ENCODE measurements around the gene DLX1. TPM values are rescaled to one million over a fixed set of nuclear protein-coding genes. Genes with fewer than 3 reads are reported as not detected.
A peak's percentile ranks its signal among the peaks of the same experiment; 100 is the strongest.

The DLX1 gene
- total RNA-seq, 1 experiment from 2014 or later, result 0.77 TPM

DNA sequence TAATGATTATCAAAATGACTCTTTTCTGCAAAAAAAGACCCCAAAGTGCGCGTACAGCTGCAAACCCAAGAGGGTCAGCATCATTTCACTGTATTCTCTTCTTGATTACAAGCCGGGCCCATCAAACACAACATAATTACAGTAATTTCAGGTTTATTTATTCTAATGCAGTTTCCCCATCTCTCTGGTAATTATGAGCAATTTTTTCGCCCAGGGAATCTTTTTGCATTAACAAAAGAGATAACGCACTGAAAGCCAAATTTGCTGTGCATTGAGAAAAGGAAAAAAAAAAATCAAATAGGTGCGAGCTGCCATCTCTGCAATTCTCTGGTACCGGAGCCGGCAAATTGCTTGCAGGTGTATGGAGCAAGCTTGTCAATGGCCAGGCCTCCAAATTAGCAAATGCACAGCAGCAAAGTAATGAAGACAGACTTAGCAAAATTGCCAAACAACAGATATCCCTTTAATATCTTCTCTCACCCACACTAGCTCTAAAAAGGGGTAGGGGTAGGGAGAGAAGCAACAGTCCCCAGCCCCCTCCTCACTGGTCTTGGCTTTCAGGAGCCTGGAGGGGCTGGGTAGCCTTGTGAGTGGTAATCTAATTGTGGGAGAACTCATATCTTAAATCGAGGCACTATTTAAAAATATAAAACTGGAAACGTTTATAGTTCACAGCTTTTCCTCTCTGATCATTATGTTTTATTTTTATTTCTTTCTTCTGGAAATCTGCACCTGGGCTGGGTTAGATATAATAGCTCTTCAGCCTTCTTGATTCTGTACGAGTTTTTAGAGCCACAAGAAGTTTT is 6.7 kb downstream of the DLX1 start:
- peaks cover 19% of the 10 kb centered on the region for H3K4me1 Mint-ChIP-seq (ENCODE audit: insufficient read depth, unreplicated experiment)
- POLR2A ChIA-PET, result interaction anchor here (0.6 to 1.3 kb wide), 4 partner anchors 26 to 198 kb away, joined by 3 to 4 read pairs (median 3); partner anchors contain the start of gene SLC25A12
- H3K9me3 Mint-ChIP-seq (ENCODE audit: unreplicated experiment), result no peaks in the 10 kb centered on the region
- intact Hi-C loops (cut with micrococcal nuclease), result no loop called here
- no peaks in the 10 kb centered on the region for H3K36me3 Mint-ChIP-seq (ENCODE audit: insufficient read depth, unreplicated experiment)
- H3K27ac Mint-ChIP-seq (ENCODE audit: low read depth, unreplicated experiment), result no peak overlapping the region
- no peak for DNase-seq (ENCODE audit: unreplicated experiment)
- TF ChIP-seq, protein P1, sequence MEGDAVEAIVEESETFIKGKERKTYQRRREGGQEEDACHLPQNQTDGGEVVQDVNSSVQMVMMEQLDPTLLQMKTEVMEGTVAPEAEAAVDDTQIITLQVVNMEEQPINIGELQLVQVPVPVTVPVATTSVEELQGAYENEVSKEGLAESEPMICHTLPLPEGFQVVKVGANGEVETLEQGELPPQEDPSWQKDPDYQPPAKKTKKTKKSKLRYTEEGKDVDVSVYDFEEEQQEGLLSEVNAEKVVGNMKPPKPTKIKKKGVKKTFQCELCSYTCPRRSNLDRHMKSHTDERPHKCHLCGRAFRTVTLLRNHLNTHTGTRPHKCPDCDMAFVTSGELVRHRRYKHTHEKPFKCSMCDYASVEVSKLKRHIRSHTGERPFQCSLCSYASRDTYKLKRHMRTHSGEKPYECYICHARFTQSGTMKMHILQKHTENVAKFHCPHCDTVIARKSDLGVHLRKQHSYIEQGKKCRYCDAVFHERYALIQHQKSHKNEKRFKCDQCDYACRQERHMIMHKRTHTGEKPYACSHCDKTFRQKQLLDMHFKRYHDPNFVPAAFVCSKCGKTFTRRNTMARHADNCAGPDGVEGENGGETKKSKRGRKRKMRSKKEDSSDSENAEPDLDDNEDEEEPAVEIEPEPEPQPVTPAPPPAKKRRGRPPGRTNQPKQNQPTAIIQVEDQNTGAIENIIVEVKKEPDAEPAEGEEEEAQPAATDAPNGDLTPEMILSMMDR (IDR thresholded peaks at IDR 0.05; ENCODE audit: unreplicated experiment), result no peak
- no TSS peak for BruUV-seq (replicated peaks)
- no peak overlapping the region for H3K4me3 Mint-ChIP-seq (ENCODE audit: unreplicated experiment)
- CTCF ChIA-PET, result interaction anchor here (0.5 to 1.4 kb wide), 3 partner anchors 8 to 52 kb away, joined by 3 to 4 read pairs (median 4); partner anchors contain the start of gene DLX2
- no peaks in the 10 kb centered on the region for H3K27me3 Mint-ChIP-seq (ENCODE audit: insufficient read depth, unreplicated experiment)

DNA sequence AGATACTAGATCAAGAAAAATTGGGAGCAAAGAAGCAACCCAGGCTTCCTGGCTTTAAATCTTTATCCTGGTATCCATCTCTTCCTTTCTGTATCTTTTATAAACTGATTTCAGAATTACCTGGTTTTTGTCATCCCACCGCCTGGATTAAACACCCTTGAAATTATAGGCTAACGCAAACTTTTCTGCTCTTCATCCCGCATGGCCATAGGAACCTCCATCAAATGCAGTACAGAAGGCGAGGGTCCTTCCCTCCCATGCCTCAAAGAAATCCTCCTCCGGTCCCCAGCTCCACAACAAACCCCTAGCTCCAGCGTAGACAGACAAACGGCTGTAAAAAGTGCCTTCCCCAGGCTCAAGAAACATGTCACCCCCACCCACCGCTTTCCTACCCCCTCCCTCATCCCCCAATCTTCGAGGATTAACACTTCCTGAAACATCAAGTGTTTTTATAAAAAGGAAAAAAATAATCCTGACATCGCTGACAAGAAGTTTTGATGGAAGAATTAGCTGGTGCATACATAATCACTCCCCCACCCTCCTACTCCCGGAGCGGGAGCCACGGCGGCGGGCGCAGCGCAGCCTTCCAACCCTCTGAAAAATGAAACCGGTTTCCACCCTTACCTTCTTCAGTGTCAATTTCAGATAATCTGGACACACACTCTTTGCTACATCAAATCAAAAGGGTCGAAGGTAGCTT is 7.6 kb downstream of the DLX1 start:
- Mint-ChIP-seq H3K4me1 (ENCODE audit: insufficient read depth, unreplicated experiment) (peaks cover 26% of the 10 kb centered on the region), H3K9me3 (ENCODE audit: unreplicated experiment) (no peaks in the 10 kb centered on the region), H3K4me3 (ENCODE audit: unreplicated experiment) (no peak overlapping the region), H3K27ac (ENCODE audit: low read depth, unreplicated experiment) (no peak overlapping the region), H3K27me3 (ENCODE audit: insufficient read depth, unreplicated experiment) (no peaks in the 10 kb centered on the region), H3K36me3 (ENCODE audit: insufficient read depth, unreplicated experiment) (no peaks in the 10 kb centered on the region)
- no TSS peak for BruUV-seq (replicated peaks)
- ChIA-PET CTCF (interaction anchor here (0.6 kb wide), 1 partner anchor 38 kb away, joined by 3 read pairs; no protein-coding TSS in a partner anchor), POLR2A (interaction anchor here (0.6 to 0.9 kb wide), 4 partner anchors 73 to 1354 kb away, joined by 3 read pairs; partner anchors contain the start of gene SLC25A12)
- no peak for DNase-seq (ENCODE audit: unreplicated experiment)
- TF ChIP-seq, protein P1 (IDR thresholded peaks at IDR 0.05; ENCODE audit: unreplicated experiment), result no peak
- intact Hi-C loops (cut with micrococcal nuclease), result no loop called here

DNA sequence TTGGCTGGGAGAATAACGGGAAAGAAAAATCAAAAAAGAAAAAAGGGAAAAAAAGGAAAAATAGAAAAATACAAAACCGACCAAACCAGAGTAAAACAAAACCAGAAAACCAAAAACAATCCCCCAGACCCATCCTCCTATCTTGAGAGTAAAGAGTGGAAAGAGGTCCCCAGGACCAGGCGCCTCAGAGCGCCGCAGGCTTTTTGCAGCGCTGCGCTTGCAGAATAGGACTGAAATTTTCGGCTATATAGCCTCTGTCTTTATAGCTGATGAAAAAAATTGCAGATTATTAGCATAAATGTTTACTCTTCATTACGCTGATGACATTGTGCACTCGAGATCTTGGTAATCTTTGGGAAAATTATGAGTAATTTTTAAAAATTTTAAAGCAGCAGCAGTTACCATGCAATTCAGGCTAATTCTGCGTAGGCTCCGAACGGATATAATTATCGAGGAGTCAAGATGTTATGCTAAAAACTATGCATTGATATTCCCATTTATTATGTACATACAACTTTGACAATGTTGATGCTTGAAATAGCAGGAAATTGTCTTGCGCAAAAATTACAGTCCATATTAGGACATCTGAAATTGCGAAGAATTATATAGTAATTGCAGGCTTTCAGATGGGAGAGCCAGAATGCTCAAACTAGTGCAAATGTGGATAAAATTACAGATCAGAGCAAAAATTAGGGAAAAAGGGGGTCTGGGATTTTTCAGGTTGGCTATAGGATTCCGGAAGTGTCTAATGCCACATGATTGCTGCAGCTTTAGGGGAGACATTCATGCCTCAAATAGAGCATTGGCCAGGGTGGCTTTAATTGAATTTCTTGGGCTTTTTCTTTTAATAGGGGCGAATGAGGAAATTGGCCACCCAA is 8.3 kb downstream of the DLX1 start:
- intact Hi-C loops (cut with micrococcal nuclease), result no loop called here
- H3K27me3 Mint-ChIP-seq (ENCODE audit: insufficient read depth, unreplicated experiment), result no peaks in the 10 kb centered on the region
- POLR2A ChIA-PET, result interaction anchor here (0.6 to 0.7 kb wide), 3 partner anchors 91 to 1355 kb away, joined by 3 read pairs; no protein-coding TSS in a partner anchor
- no peak overlapping the region for H3K27ac Mint-ChIP-seq (ENCODE audit: low read depth, unreplicated experiment)
- no peaks in the 10 kb centered on the region for H3K9me3 Mint-ChIP-seq (ENCODE audit: unreplicated experiment)
- TF ChIP-seq, protein P1 (IDR thresholded peaks at IDR 0.05; ENCODE audit: unreplicated experiment), result no peak
- DNase-seq (ENCODE audit: unreplicated experiment), result no peak
- no TSS peak for BruUV-seq (replicated peaks)
- H3K4me3 Mint-ChIP-seq (ENCODE audit: unreplicated experiment), result peak overlapping the region; percentile 77
- H3K4me1 Mint-ChIP-seq (ENCODE audit: insufficient read depth, unreplicated experiment), result peaks cover 30% of the 10 kb centered on the region
- H3K36me3 Mint-ChIP-seq (ENCODE audit: insufficient read depth, unreplicated experiment), result no peaks in the 10 kb centered on the region
- CTCF ChIA-PET, result interaction anchor here (0.6 kb wide), 1 partner anchor 37 kb away, joined by 3 read pairs; no protein-coding TSS in a partner anchor
